Astrocyte (in vitro differentiated cells and primary cell): ENCODE measurements around the gene PRKCB. TPM values are rescaled to one million over a fixed set of nuclear protein-coding genes. Genes with fewer than 3 reads are reported as not detected.

Experiments
- DNase-seq: peaks from one replicate; pipeline ENCODE4 v3.0.0-alpha.2; 2010; ENCODE audit warnings: low read depth
- FAIRE-seq: peaks from 2 replicates; lab custom pipeline; 2011; peaks lifted over from hg19 to GRCh38; lab: Jason Lieb, UNC
- H2AFZ ChIP-seq: 2 replicates; pipeline ENCODE4 v1.6.0; 2012; ENCODE audit warnings: low read depth, low read length, inconsistent platforms
- H3K27ac ChIP-seq: 2 replicates; pipeline ENCODE4 v1.5.1; 2011; ENCODE audit warnings: low read depth, low read length, inconsistent platforms
- H3K27me3 ChIP-seq: 2 replicates; pipeline ENCODE4 v1.6.0; 2011; ENCODE audit warnings: low read length, inconsistent platforms; ENCODE audit not compliant: insufficient read depth
- H3K36me3 ChIP-seq: 2 replicates; pipeline ENCODE4 v1.5.1; 2011; ENCODE audit warnings: low read length, inconsistent platforms; ENCODE audit not compliant: insufficient read depth
- H3K4me1 ChIP-seq: 2 replicates; pipeline ENCODE4 v1.5.1; 2011; ENCODE audit warnings: low read length, inconsistent platforms; ENCODE audit not compliant: insufficient read depth
- H3K4me2 ChIP-seq: 2 replicates; pipeline ENCODE4 v1.6.0; 2012; ENCODE audit warnings: low read length, inconsistent platforms
- H3K4me3 ChIP-seq: 2 replicates; pipeline ENCODE4 v1.5.1; 2011; ENCODE audit warnings: low read depth, mild to moderate bottlenecking, low read length, inconsistent platforms; ENCODE audit not compliant: insufficient read depth
- H3K79me2 ChIP-seq: 2 replicates; pipeline ENCODE4 v1.6.0; 2012; ENCODE audit warnings: mild to moderate bottlenecking, low read length, inconsistent platforms; ENCODE audit not compliant: insufficient read depth
- H3K9ac ChIP-seq: 2 replicates; pipeline ENCODE4 v1.6.0; 2012; ENCODE audit warnings: mild to moderate bottlenecking, low read length, inconsistent platforms
- H3K9me3 ChIP-seq: 2 replicates; pipeline ENCODE4 v1.5.1; 2012; ENCODE audit warnings: low read depth, mild to moderate bottlenecking, low read length, inconsistent platforms; ENCODE audit not compliant: insufficient read depth
- H4K20me1 ChIP-seq: 2 replicates; pipeline ENCODE4 v1.6.0; 2012; ENCODE audit warnings: low read length, inconsistent platforms; ENCODE audit not compliant: insufficient read depth
- H3K27ac Mint-ChIP-seq: one replicate; pipeline ENCODE4 v1.8.0; 2021; ENCODE audit warnings: mild to moderate bottlenecking, mixed read lengths; ENCODE audit not compliant: unreplicated experiment
- H3K27me3 Mint-ChIP-seq: one replicate; pipeline ENCODE4 v1.8.0; 2021; ENCODE audit warnings: low read depth, mixed read lengths; ENCODE audit not compliant: unreplicated experiment
- H3K36me3 Mint-ChIP-seq: one replicate; pipeline ENCODE4 v1.8.0; 2021; ENCODE audit warnings: low read depth, mixed read lengths; ENCODE audit not compliant: unreplicated experiment
- H3K4me1 Mint-ChIP-seq: one replicate; pipeline ENCODE4 v1.8.0; 2021; ENCODE audit warnings: low read depth, mixed read lengths; ENCODE audit not compliant: unreplicated experiment
- H3K4me3 Mint-ChIP-seq: one replicate; pipeline ENCODE4 v1.8.0; 2021; ENCODE audit warnings: mild to moderate bottlenecking, moderate library complexity, mixed read lengths; ENCODE audit not compliant: unreplicated experiment
- H3K9me3 Mint-ChIP-seq: one replicate; pipeline ENCODE4 v1.8.0; 2021; ENCODE audit warnings: mild to moderate bottlenecking, mixed read lengths; ENCODE audit not compliant: unreplicated experiment
- CTCF ChIP-seq: IDR thresholded peaks from 2 replicates; pipeline ENCODE4 v1.5.1; 2011; ENCODE audit warnings: low read depth, mild to moderate bottlenecking, inconsistent platforms, low read length, moderate library complexity; ENCODE audit not compliant: insufficient read depth
- EZH2 ChIP-seq: IDR thresholded peaks from 2 replicates; pipeline ENCODE4 v1.6.1; 2012; ENCODE audit warnings: mild to moderate bottlenecking, low read length, inconsistent platforms; ENCODE audit not compliant: insufficient read depth
- total RNA-seq: library from RNA; stranded (reverse); gene quantifications from 2 replicates; pipeline ENCODE4 v1.2.1, GENCODE V29; 2021

Gene PRKCB
- total RNA-seq, 1 donor from 2014 or later = 2.5 TPM

GRCh38 chr16:24035127-24035842 is 199.5 kb downstream of the PRKCB start:
- H3K4me1 ChIP-seq = no peaks in the 10 kb centered on the region
- H3K9ac ChIP-seq = no peak overlapping the region
- Mint-ChIP-seq H3K4me3 (no peak overlapping the region), H3K27me3 (peaks cover 15% of the 10 kb centered on the region), H3K9me3 (no peaks in the 10 kb centered on the region), H3K36me3 (peaks cover 2% of the 10 kb centered on the region), H3K4me1 (no peaks in the 10 kb centered on the region), H3K27ac (no peak overlapping the region)
- H3K4me2 ChIP-seq = no peak overlapping the region
- no peaks in the 10 kb centered on the region for H3K27me3 ChIP-seq
- no peaks in the 10 kb centered on the region for H3K9me3 ChIP-seq
- no peak for FAIRE-seq
- no peak overlapping the region for H3K4me3 ChIP-seq
- no peak for DNase-seq
- H3K36me3 ChIP-seq = no peaks in the 10 kb centered on the region
- H2AFZ ChIP-seq = no peak overlapping the region
- no peaks in the 10 kb centered on the region for H3K79me2 ChIP-seq
- H4K20me1 ChIP-seq = no peaks in the 10 kb centered on the region
- H3K27ac ChIP-seq = no peak overlapping the region
- TF ChIP-seq EZH2 (no peak), CTCF (no peak)

GRCh38 chr16:24036038-24036543 is 200.3 kb downstream of the PRKCB start:
- Histone ChIP-seq H3K9me3 (no peaks in the 10 kb centered on the region), H3K36me3 (no peaks in the 10 kb centered on the region), H3K27ac (no peak overlapping the region), H4K20me1 (no peaks in the 10 kb centered on the region), H3K27me3 (no peaks in the 10 kb centered on the region), H3K9ac (no peak overlapping the region), H3K79me2 (no peaks in the 10 kb centered on the region), H3K4me1 (no peaks in the 10 kb centered on the region), H3K4me2 (no peak overlapping the region), H3K4me3 (no peak overlapping the region), H2AFZ (no peak overlapping the region)
- Mint-ChIP-seq H3K27ac (no peak overlapping the region), H3K4me1 (no peaks in the 10 kb centered on the region), H3K4me3 (no peak overlapping the region), H3K9me3 (no peaks in the 10 kb centered on the region), H3K36me3 (peaks cover 2% of the 10 kb centered on the region), H3K27me3 (peaks cover 17% of the 10 kb centered on the region)
- FAIRE-seq (no peak), DNase-seq (no peak)
- TF ChIP-seq EZH2 (no peak), CTCF (no peak)

GRCh38 chr16:24036614-24037013 is 200.8 kb downstream of the PRKCB start:
- no peak overlapping the region for H3K27ac Mint-ChIP-seq

More at GRCh38 chr16:24036614-24037013, 200.8 kb downstream of the PRKCB start:
- no peak overlapping the region for H3K9ac ChIP-seq
- no peaks in the 10 kb centered on the region for H3K4me1 ChIP-seq
- H4K20me1 ChIP-seq = no peaks in the 10 kb centered on the region
- no peaks in the 10 kb centered on the region for H3K9me3 ChIP-seq
- H3K36me3 ChIP-seq = no peaks in the 10 kb centered on the region
- H3K4me2 ChIP-seq = no peak overlapping the region
- Mint-ChIP-seq H3K36me3 (peaks cover 2% of the 10 kb centered on the region), H3K27me3 (peaks cover 20% of the 10 kb centered on the region), H3K4me1 (no peaks in the 10 kb centered on the region), H3K9me3 (no peaks in the 10 kb centered on the region), H3K4me3 (no peak overlapping the region)
- H3K27ac ChIP-seq = no peak overlapping the region
- H2AFZ ChIP-seq = no peak overlapping the region
- FAIRE-seq = no peak
- TF ChIP-seq EZH2 (no peak), CTCF (peak; percentile 60)
- H3K79me2 ChIP-seq = no peaks in the 10 kb centered on the region
- no peaks in the 10 kb centered on the region for H3K27me3 ChIP-seq
- H3K4me3 ChIP-seq = no peak overlapping the region
- DNase-seq = peak; percentile 4
